B cell (primary cell): ENCODE results near the gene ESYT1. TPM values are rescaled to one million over a fixed set of nuclear protein-coding genes. Genes with fewer than 3 reads are reported as not detected.

Source experiments
- ATAC-seq: fragments of 200-7000 bp; cut with Tn5 transposase; one replicate; pipeline ENCODE4 v1.10.0; 2021; ENCODE audit warnings: low read depth, mild to moderate bottlenecking, moderate number of reproducible peaks, moderate library complexity
- CTCF ChIA-PET: fragments of 350-600 bp; sonication (Branson Sonifier 250); formaldehyde crosslinking; loops from one replicate; lab custom pipeline; 2021; ENCODE audit warnings: antibody characterized with exemption, inconsistent platforms; lab: Charles Lee
- POLR2A ChIA-PET: fragments of 350-600 bp; sonication (Branson Sonifier 250); formaldehyde crosslinking; loops from one replicate; lab custom pipeline; 2021; ENCODE audit warnings: antibody characterized with exemption; lab: Charles Lee
- DNase-seq: peaks from one replicate; pipeline ENCODE4 v3.0.0; 2013
- H2AFZ ChIP-seq: 2 replicates; pipeline ENCODE4 v1.6.1; 2012; ENCODE audit warnings: mild to moderate bottlenecking, low read depth, low read length; ENCODE audit not compliant: insufficient read depth, poor library complexity, severe bottlenecking
- H3K27ac ChIP-seq, 2 donors: 1 replicate in 1 of 2; 2 replicates in 1 of 2; pipeline ENCODE4 v1.5.1; 2012 to 2013; ENCODE audit warnings: low read length in 2 of 2, mild to moderate bottlenecking in 2 of 2, moderate library complexity in 1 of 2
- H3K27me3 ChIP-seq, 4 experiments: fragments of 200-600 bp in 1 of 4; sonication (generic) in 1 of 4; replicated peaks in 1 of 4; 1 replicate in 2 of 4; 2 replicates in 2 of 4; pipeline versions ENCODE4 v1.6.1 to v1.7.0; 2013 to 2016; ENCODE audit warnings: low read length in 3 of 4, mild to moderate bottlenecking in 2 of 4, mixed read lengths in 1 of 4, moderate library complexity in 1 of 4; ENCODE audit not compliant: insufficient read depth in 4 of 4, control insufficient read depth in 3 of 4; ENCODE audit errors: control extremely low read depth in 1 of 4
- H3K36me3 ChIP-seq, 2 experiments: replicated peaks in 1 of 2; 1 replicate in 1 of 2; 2 replicates in 1 of 2; pipeline versions ENCODE4 v1.6.1 to v1.7.1; 2013; ENCODE audit warnings: low read length in 1 of 2; ENCODE audit not compliant: insufficient read depth in 2 of 2, control insufficient read depth in 1 of 2; ENCODE audit errors: control extremely low read depth in 1 of 2, extremely low read depth in 1 of 2
- H3K4me1 ChIP-seq, 2 donors: fragments of 200-600 bp in 1 of 2; sonication (generic) in 1 of 2; 1 replicate in 1 of 2; 2 replicates in 1 of 2; pipeline versions ENCODE4 v1.5.1 to v1.6.1; 2013 to 2017; ENCODE audit warnings: low read length in 2 of 2; ENCODE audit not compliant: control insufficient read depth in 2 of 2, insufficient read depth in 2 of 2
- H3K4me2 ChIP-seq: replicated peaks from 2 replicates; pipeline ENCODE3; 2012; ENCODE audit warnings: mild to moderate bottlenecking, low read depth, low read length; ENCODE audit not compliant: poor library complexity, severe bottlenecking
- H3K4me3 ChIP-seq, 5 experiments: fragments of 200-600 bp in 1 of 5; sonication (generic) in 1 of 5; 1 replicate in 3 of 5; 2 replicates in 2 of 5; pipeline versions ENCODE4 v1.5.1 to v1.7.0; 2011 to 2016; ENCODE audit warnings: low read length in 4 of 5, mild to moderate bottlenecking in 4 of 5, low read depth in 2 of 5, control low read depth in 1 of 5, moderate library complexity in 1 of 5; ENCODE audit not compliant: insufficient read depth in 1 of 5; ENCODE audit errors: control extremely low read depth in 1 of 5, extremely low read depth in 1 of 5
- H3K79me2 ChIP-seq: fragments of 200-600 bp; sonication (generic); one replicate; pipeline ENCODE4 v1.6.0; 2016; ENCODE audit warnings: low read length; ENCODE audit not compliant: control insufficient read depth, insufficient read depth
- H3K9ac ChIP-seq: fragments of 200-600 bp; sonication (generic); 2 replicates; pipeline ENCODE4 v1.6.1; 2017; ENCODE audit warnings: mild to moderate bottlenecking, low read length, moderate library complexity
- H3K9me3 ChIP-seq, 3 donors: one replicate each; pipeline versions ENCODE4 v1.6.1 to v1.7.1; 2013; ENCODE audit warnings: low read length in 2 of 3; ENCODE audit not compliant: control insufficient read depth in 2 of 3, insufficient read depth in 1 of 3; ENCODE audit errors: control extremely low read depth in 1 of 3
- H4K20me1 ChIP-seq: 2 replicates; pipeline ENCODE4 v1.6.0; 2012; ENCODE audit warnings: mild to moderate bottlenecking, low read length; ENCODE audit not compliant: insufficient read depth, control insufficient read depth, poor library complexity, severe bottlenecking
- H3K27ac Mint-ChIP-seq: one replicate; pipeline ENCODE4 v1.8.0; 2021; ENCODE audit warnings: mixed read lengths
- H3K27me3 Mint-ChIP-seq: one replicate; pipeline ENCODE4 v1.8.0; 2021; ENCODE audit warnings: mixed read lengths
- H3K4me1 Mint-ChIP-seq: one replicate; pipeline ENCODE4 v1.8.0; 2021; ENCODE audit warnings: mixed read lengths
- H3K4me3 Mint-ChIP-seq: one replicate; pipeline ENCODE4 v1.8.0; 2021; ENCODE audit warnings: mixed read lengths
- H3K9me3 Mint-ChIP-seq: one replicate; pipeline ENCODE4 v1.8.0; 2022; ENCODE audit warnings: mixed read lengths; ENCODE audit not compliant: insufficient read depth
- EZH2 ChIP-seq: IDR thresholded peaks from 2 replicates; pipeline ENCODE4 v1.6.1; 2012; ENCODE audit warnings: borderline replicate concordance, low read depth, mild to moderate bottlenecking, moderate library complexity, low read length; ENCODE audit not compliant: insufficient read depth, poor library complexity, severe bottlenecking
- WGBS: methylation state at CpG from one replicate; pipeline ENCODE4 v1.1.5; 2013; ENCODE audit warnings: missing lambda C conversion rate; ENCODE audit not compliant: insufficient coverage; 5-methylcytosine and 5-hydroxymethylcytosine counted together
- intact Hi-C: fragments of 100-400 bp; cut with micrococcal nuclease; formaldehyde crosslinking; loops from one replicate; pipeline ENCODE4 v1.10.0; 2022
- polyA plus RNA-seq: library from polyadenylated mRNA; depleted of rRNA; stranded (reverse); fragments of >200 nt; gene quantifications from 2 replicates; pipeline ENCODE4 v1.2.3, GENCODE V29; 2012
- total RNA-seq, 2 donors: library from RNA; stranded (reverse); fragments of 120-200 nt in 1 of 2; gene quantifications; 1 replicate in 1 of 2; 2 replicates in 1 of 2; pipeline versions ENCODE4 v1.2.3 to v1.2.4, GENCODE V29; 2013 to 2022
- TF ChIP-seq, protein P1 (sequence below): fragments of 200-600 bp; IDR thresholded peaks from one replicate; pipeline ENCODE4 v1.8.0; 2022; ENCODE audit warnings: antibody characterized with exemption, mild to moderate bottlenecking

The ESYT1 gene
- total and polyA plus RNA-seq, 2 donors (not counting 1 experiment from before 2014, with no cell fraction given) = 154 to 162 TPM

DNA sequence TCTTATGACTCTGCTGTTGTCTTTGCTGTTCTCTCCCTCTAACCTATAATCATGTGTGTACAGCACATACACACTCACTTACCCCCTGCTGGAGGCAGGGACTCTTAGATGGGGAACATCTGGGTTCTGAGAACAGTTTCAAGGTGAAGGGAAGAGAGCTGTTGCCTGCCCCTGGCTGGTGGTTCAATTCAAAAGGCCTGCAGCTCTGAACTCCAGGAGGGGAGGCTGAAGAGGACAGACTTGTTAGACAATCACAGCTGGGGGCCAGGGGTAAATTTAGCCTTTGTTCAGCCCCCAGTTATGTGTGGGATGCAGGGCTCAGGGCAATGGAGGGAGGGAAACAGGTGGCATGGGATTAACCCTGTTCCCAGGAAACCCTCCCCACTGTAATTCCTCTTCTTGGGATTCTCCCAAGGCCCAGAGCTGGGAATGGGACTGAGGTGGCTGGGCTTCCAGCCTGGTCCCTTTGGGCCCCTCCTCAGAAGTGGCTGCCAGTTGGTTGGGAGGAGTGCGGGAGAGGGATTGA, 26.2 kb downstream of the ESYT1 start:
- no peak overlapping the region for H2AFZ ChIP-seq
- H3K27me3 ChIP-seq = no peaks in the 10 kb centered on the region
- CTCF ChIA-PET = interaction anchor here (0.9 to 2.9 kb wide), 6 partner anchors 26 to 68 kb away, joined by 4 to 14 read pairs (median 6); partner anchors contain the start of genes ESYT1, RNF41, SMARCC2 and ZC3H10
- Mint-ChIP-seq H3K4me1 (peaks cover 47% of the 10 kb centered on the region), H3K27ac (no peak overlapping the region), H3K4me3 (no peak overlapping the region), H3K9me3 (no peaks in the 10 kb centered on the region), H3K27me3 (no peaks in the 10 kb centered on the region)
- H4K20me1 ChIP-seq = peaks cover 3% of the 10 kb centered on the region
- peaks cover 76% of the 10 kb centered on the region for H3K79me2 ChIP-seq
- H3K4me3 ChIP-seq = no peak overlapping the region
- POLR2A ChIA-PET = interaction anchor here (0.6 to 1.3 kb wide), 2 partner anchors 15 to 55 kb away, joined by 3 read pairs; no protein-coding TSS in a partner anchor
- intact Hi-C loops = loop anchor here (10.0 kb wide), 1 partner anchor 920 kb away; the partner anchor contains the start of gene NEMP1
- DNase-seq (no peak), ATAC-seq (no peak)
- no peak overlapping the region for H3K27ac ChIP-seq
- H3K4me1 ChIP-seq = peaks cover 20 to 38% of the 10 kb centered on the region in 2 donors
- no peaks in the 10 kb centered on the region for H3K9me3 ChIP-seq
- WGBS = no CpG with 5 or more reads among the region's 1 CpG
- H3K36me3 ChIP-seq = peaks cover 0 to 3% of the 10 kb centered on the region in 2 experiments
- TF ChIP-seq, protein P1, sequence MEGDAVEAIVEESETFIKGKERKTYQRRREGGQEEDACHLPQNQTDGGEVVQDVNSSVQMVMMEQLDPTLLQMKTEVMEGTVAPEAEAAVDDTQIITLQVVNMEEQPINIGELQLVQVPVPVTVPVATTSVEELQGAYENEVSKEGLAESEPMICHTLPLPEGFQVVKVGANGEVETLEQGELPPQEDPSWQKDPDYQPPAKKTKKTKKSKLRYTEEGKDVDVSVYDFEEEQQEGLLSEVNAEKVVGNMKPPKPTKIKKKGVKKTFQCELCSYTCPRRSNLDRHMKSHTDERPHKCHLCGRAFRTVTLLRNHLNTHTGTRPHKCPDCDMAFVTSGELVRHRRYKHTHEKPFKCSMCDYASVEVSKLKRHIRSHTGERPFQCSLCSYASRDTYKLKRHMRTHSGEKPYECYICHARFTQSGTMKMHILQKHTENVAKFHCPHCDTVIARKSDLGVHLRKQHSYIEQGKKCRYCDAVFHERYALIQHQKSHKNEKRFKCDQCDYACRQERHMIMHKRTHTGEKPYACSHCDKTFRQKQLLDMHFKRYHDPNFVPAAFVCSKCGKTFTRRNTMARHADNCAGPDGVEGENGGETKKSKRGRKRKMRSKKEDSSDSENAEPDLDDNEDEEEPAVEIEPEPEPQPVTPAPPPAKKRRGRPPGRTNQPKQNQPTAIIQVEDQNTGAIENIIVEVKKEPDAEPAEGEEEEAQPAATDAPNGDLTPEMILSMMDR = no peak
- TF ChIP-seq EZH2 = no peak
- H3K4me2 ChIP-seq = no peak overlapping the region
- H3K9ac ChIP-seq = no peak overlapping the region

DNA sequence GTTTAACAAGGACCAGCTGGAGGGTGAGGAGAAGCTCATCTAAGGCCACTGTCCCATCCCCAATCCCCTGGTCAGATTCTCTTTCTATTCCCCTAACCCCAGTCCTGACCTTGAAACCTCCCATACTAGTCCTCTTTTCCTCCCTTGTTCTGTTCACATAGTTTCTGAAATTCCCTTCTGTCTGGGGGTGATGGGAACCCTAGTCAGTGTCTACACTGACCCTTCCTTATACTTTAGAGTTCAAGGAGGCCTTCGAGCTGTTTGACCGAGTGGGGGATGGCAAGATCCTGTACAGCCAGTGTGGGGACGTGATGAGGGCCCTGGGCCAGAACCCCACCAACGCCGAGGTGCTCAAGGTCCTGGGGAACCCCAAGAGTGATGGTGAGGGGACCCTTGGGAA, 26.8 kb downstream of the ESYT1 start:
- CTCF ChIA-PET = interaction anchor here (0.9 to 2.9 kb wide), 6 partner anchors 27 to 67 kb away, joined by 4 to 14 read pairs (median 6); partner anchors contain the start of genes ESYT1, RNF41, SMARCC2 and ZC3H10
- H3K4me3 ChIP-seq = no peak overlapping the region
- POLR2A ChIA-PET = interaction anchor here (0.6 to 1.3 kb wide), 2 partner anchors 15 to 54 kb away, joined by 3 read pairs; no protein-coding TSS in a partner anchor
- H3K27ac ChIP-seq = no peak overlapping the region
- intact Hi-C loops = loop anchor here (5.0 to 10.0 kb wide), 2 partner anchors 38 to 920 kb away; partner anchors contain the start of genes NEMP1, RPL41 and ZC3H10
- no peak overlapping the region for H3K4me2 ChIP-seq
- H2AFZ ChIP-seq = no peak overlapping the region
- Mint-ChIP-seq H3K9me3 (no peaks in the 10 kb centered on the region), H3K4me1 (peaks cover 52% of the 10 kb centered on the region), H3K27ac (peak overlapping the region; percentile 53), H3K27me3 (no peaks in the 10 kb centered on the region), H3K4me3 (no peak overlapping the region)
- H3K27me3 ChIP-seq = no peaks in the 10 kb centered on the region
- no peaks in the 10 kb centered on the region for H3K9me3 ChIP-seq
- H3K9ac ChIP-seq = no peak overlapping the region
- no peak for ATAC-seq
- peaks cover 0 to 6% of the 10 kb centered on the region in 2 experiments for H3K36me3 ChIP-seq
- DNase-seq = no peak
- WGBS = 96% methylated on average over 5 of the region's 5 CpGs
- no peak for TF ChIP-seq EZH2
- TF ChIP-seq, protein P1 = no peak
- peaks cover 25 to 43% of the 10 kb centered on the region in 2 donors for H3K4me1 ChIP-seq
- H4K20me1 ChIP-seq = peaks cover 7% of the 10 kb centered on the region
- peaks cover 82% of the 10 kb centered on the region for H3K79me2 ChIP-seq
